ENCODE results near the gene NT5DC1.
"Not testable (repeated sequence)": the region's sequence is repeated elsewhere in the genome, so short reads cannot be mapped to it uniquely, and the experiment has no call there.

Gene NT5DC1

DNA sequence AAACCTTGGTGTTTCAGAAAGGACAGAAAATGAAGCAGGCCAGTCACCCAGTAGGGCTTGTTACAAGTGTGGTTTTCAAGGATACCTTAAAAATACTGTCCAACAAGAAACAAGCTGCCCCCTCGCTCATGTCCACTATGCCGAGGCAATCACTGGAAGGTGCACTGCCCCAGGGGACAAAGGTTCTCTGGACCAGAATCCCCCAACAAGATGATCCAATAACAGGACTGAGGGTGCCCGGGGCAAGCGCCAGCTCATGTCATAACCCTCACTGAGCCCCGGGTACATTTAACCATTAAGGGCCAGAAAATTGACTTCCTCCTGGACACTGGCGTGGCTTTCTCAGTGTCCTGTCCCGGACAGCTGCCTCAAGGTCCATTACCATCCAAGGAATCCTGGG, 6.6 kb upstream of the NT5DC1 start:
- H3K36me3 Mint-ChIP-seq (ENCODE audit: low read depth), result peaks cover 14% of the 10 kb centered on the region
- no peaks in the 10 kb centered on the region for H3K4me1 Mint-ChIP-seq
- no peak overlapping the region for H3K27ac Mint-ChIP-seq
- peaks cover 31% of the 10 kb centered on the region for H3K9me3 Mint-ChIP-seq
- TF ChIP-seq, protein P1, sequence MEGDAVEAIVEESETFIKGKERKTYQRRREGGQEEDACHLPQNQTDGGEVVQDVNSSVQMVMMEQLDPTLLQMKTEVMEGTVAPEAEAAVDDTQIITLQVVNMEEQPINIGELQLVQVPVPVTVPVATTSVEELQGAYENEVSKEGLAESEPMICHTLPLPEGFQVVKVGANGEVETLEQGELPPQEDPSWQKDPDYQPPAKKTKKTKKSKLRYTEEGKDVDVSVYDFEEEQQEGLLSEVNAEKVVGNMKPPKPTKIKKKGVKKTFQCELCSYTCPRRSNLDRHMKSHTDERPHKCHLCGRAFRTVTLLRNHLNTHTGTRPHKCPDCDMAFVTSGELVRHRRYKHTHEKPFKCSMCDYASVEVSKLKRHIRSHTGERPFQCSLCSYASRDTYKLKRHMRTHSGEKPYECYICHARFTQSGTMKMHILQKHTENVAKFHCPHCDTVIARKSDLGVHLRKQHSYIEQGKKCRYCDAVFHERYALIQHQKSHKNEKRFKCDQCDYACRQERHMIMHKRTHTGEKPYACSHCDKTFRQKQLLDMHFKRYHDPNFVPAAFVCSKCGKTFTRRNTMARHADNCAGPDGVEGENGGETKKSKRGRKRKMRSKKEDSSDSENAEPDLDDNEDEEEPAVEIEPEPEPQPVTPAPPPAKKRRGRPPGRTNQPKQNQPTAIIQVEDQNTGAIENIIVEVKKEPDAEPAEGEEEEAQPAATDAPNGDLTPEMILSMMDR (IDR thresholded peaks at IDR 0.05), result no peak
- H3K4me3 Mint-ChIP-seq, result no peak overlapping the region
- DNase-seq, result no peak
- peaks cover 16% of the 10 kb centered on the region for H3K27me3 Mint-ChIP-seq (ENCODE audit: low read depth, poor library complexity)

DNA sequence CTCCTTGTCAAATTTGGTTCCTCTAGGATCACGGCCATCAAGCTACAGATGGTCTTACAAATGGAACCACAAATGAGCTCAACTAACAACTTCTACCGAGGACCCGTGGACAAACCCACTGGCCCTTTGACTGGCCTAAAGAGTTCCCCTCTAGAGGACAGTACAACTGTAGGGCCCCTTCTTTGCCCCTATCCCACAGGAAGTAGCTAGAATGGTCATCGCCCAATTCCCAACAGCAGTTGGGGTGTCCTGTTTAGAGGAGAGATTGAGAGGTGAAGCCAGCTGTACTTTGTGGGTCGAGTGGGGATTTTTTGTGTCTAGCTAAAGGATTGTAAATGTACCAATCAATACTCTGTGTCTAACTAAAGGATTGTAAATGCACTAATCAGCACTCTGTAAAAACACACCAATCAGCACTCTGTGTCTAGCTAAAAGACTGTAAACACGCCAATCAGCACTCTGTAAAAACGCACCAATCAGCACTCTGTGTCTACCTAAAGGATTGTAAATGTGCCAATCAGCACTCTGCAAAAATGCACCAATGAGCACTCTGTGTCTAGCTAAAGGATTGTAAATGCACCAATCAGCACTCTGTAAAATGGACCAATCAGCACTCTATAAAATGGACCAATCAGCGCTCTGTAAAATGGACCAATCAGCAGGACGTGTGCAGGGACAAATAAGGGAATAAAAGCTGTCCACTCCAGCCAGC, 4.4 kb upstream of the NT5DC1 start:
- not testable (repeated sequence) for DNase-seq, H3K4me3 Mint-ChIP-seq, H3K27ac Mint-ChIP-seq
- peaks cover 17% of the 10 kb centered on the region for H3K27me3 Mint-ChIP-seq (ENCODE audit: low read depth, poor library complexity)
- H3K9me3 Mint-ChIP-seq, result peaks cover 28% of the 10 kb centered on the region
- peaks cover 16% of the 10 kb centered on the region for H3K4me1 Mint-ChIP-seq
- H3K36me3 Mint-ChIP-seq (ENCODE audit: low read depth), result peaks cover 14% of the 10 kb centered on the region

DNA sequence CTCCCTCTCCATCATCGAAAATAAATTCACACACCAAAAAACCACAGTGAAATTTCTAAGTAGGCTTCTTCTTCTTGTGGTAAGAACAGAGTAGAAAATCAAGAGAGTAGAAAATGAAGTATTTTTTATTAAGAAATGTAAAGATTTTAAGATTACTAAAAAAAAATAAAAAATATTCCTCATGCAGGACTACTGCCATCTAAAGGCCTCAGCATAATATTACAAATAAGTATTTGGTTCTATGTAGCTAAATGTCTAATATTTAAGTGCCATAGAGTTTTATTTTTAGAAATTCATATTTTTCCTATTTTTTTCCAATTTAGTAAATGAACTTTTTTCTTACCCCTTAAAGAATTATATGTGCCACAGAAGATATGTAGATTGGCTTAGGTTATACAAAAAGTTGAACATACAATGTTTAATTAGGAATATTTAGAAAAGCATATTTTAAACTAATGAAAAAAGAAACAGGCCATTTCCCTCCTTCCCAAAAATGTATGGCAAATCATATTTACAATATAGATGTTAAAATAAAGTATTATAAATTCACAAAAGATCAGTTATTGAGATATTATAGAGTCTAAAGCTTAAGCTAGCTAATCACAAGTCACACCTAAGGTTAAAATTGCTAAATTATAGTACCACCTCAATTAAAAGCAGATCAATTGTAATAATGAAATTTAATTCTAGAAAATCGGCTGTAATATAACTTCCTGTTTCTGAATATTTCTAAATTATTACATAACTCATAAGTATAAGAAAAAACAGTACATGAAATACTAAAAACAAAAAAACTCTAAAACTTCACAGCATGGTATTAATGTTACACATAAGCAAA, 3.5 kb upstream of the NT5DC1 start:
- Mint-ChIP-seq H3K27ac (no peak overlapping the region), H3K4me1 (peaks cover 26% of the 10 kb centered on the region), H3K36me3 (ENCODE audit: low read depth) (peaks cover 14% of the 10 kb centered on the region), H3K4me3 (no peak overlapping the region), H3K9me3 (peaks cover 26% of the 10 kb centered on the region), H3K27me3 (ENCODE audit: low read depth, poor library complexity) (peaks cover 17% of the 10 kb centered on the region)
- DNase-seq, result no peak
- TF ChIP-seq, protein P1 (IDR thresholded peaks at IDR 0.05), result peak; percentile 38

DNA sequence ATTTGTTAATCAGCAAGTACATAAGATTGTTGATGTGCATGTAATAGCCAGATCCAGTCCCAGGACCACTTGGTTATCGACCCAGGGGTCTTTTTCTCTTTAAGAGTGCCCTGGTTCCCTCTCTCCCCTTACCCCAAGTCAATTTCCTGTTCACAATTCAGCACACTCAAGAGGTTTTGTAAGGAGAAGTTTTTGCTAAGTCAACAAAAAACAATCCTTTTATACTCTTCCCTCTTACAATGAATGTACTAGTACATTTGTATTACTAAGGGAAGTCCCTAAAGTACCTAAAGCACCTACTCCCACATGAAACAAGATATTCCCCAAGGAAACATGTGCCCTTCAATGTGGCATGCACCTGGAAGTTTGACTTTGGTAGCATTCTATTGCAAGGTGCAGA, 1.6 kb upstream of the NT5DC1 start:
- TF ChIP-seq, protein P1 (IDR thresholded peaks at IDR 0.05), result no peak
- no peak for DNase-seq
- Mint-ChIP-seq H3K4me1 (peaks cover 42% of the 10 kb centered on the region), H3K9me3 (peaks cover 22% of the 10 kb centered on the region), H3K36me3 (ENCODE audit: low read depth) (peaks cover 14% of the 10 kb centered on the region), H3K27ac (no peak overlapping the region), H3K4me3 (peak overlapping the region; percentile 69), H3K27me3 (ENCODE audit: low read depth, poor library complexity) (peaks cover 14% of the 10 kb centered on the region)

DNA sequence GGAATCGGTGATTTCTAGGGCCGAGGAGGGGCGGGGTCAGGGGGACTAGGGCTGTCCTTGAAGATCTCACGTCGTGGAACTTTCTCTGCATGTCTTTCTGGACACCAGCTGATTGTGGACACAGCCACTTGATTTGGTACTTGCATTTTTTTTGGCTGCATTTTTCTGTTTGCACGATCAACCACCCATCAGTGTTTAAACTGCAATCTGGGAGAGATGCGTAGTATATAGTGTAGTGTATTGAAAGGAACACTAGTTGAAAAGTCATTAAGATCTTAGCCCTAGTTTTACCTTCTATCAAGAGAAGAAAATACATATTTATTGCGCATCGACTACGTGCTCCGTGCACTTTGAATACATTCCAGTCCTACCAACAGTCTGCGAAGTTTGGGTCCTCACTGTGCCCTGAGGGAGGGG, 657 bp downstream of the NT5DC1 start:
- TF ChIP-seq, protein P1 (IDR thresholded peaks at IDR 0.05), result no peak
- Mint-ChIP-seq H3K27me3 (ENCODE audit: low read depth, poor library complexity) (peaks cover 9% of the 10 kb centered on the region), H3K27ac (peak overlapping the region; percentile 97), H3K4me3 (peak overlapping the region; percentile 95), H3K9me3 (peaks cover 7% of the 10 kb centered on the region), H3K36me3 (ENCODE audit: low read depth) (peaks cover 5% of the 10 kb centered on the region), H3K4me1 (peaks cover 60% of the 10 kb centered on the region)
- no peak for DNase-seq

DNA sequence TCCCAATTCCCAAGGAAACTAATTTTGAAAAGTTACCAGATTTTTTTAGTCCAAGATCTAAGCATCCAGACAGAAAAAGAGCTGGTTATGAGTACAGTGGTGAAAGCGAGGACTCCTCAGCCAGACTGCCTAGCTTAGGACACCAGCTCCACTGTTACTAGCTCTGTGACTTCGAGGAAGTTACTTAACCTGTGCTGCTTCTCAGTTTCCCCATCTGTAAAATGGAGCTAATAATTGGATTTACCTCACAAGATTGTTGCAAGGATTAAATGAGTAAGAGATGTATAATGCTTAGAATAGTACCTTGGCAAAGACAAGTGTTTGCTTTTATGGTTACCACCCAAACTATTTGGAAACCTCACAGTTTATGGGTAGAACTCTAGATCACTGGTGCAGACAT, 1.1 kb downstream of the NT5DC1 start:
- H3K27me3 Mint-ChIP-seq (ENCODE audit: low read depth, poor library complexity), result peaks cover 7% of the 10 kb centered on the region
- H3K27ac Mint-ChIP-seq, result peak overlapping the region; percentile 97
- no peak for DNase-seq
- TF ChIP-seq, protein P1 (IDR thresholded peaks at IDR 0.05), result no peak
- H3K4me3 Mint-ChIP-seq, result peak overlapping the region; percentile 95
- H3K9me3 Mint-ChIP-seq, result peaks cover 2% of the 10 kb centered on the region
- H3K4me1 Mint-ChIP-seq, result peaks cover 60% of the 10 kb centered on the region
- H3K36me3 Mint-ChIP-seq (ENCODE audit: low read depth), result peaks cover 1% of the 10 kb centered on the region

Measured in nephron progenitor cell (in vitro differentiated cells).